K562 (cell line): ENCODE results near the gene DNAJB6. TPM values are rescaled to one million over a fixed set of nuclear protein-coding genes. Genes with fewer than 3 reads are reported as not detected.

Experiments
- CBX2 ChIP-seq: fragments of 200-600 bp; sonication (generic); IDR thresholded peaks from one replicate; pipeline ENCODE4 v1.6.1; 2012; ENCODE audit warnings: mild to moderate bottlenecking, low read length, inconsistent platforms; ENCODE audit not compliant: insufficient read depth, poor library complexity, severe bottlenecking
- COPS2 ChIP-seq: fragments of 450-650 bp; conservative IDR thresholded peaks from 2 replicates; pipeline ENCODE4 v1.6.1; 2016; ENCODE audit warnings: mild to moderate bottlenecking, moderate library complexity
- EHMT2 ChIP-seq: fragments of 450-650 bp; IDR thresholded peaks from 2 replicates; pipeline ENCODE4 v1.6.1; 2018; ENCODE audit warnings: antibody characterized with exemption
- ESRRB ChIP-seq: fragments of 250-450 bp; sonication (Bioruptor Pico); IDR thresholded peaks from 2 replicates; pipeline ENCODE4 v1.5.0; 2020; ENCODE audit warnings: mild to moderate bottlenecking, moderate library complexity, borderline replicate concordance
- FOXA3 ChIP-seq, 2 experiments: fragments of 450-650 bp in 1 of 2; sonication (generic) in 1 of 2; formaldehyde crosslinking; IDR thresholded peaks in 1 of 2; conservative IDR thresholded peaks in 1 of 2; 2 replicates each; pipeline versions ENCODE4 v1.4.0 to v1.8.0; 2020 to 2022; ENCODE audit warnings: mild to moderate bottlenecking in 2 of 2, missing genetic modification reagents in 1 of 2
- MEF2D ChIP-seq: conservative IDR thresholded peaks from 2 replicates; pipeline ENCODE4 v1.6.1; 2016; ENCODE audit warnings: low read depth, missing genetic modification characterization, missing compliant biosample characterization
- NBN ChIP-seq: fragments of 450-650 bp; IDR thresholded peaks from 2 replicates; pipeline ENCODE4 v1.6.1; 2016; ENCODE audit warnings: low read depth, mild to moderate bottlenecking
- NELFE ChIP-seq: IDR thresholded peaks from 2 replicates; pipeline ENCODE4 v1.6.1; 2011; ENCODE audit warnings: mild to moderate bottlenecking; ENCODE audit not compliant: insufficient read depth, insufficient read length
- NFIX ChIP-seq: fragments of 250-450 bp; sonication (Bioruptor Pico); IDR thresholded peaks from 2 replicates; pipeline ENCODE4 v1.4.0; 2020; ENCODE audit warnings: low read depth, mild to moderate bottlenecking, moderate library complexity
- NFRKB ChIP-seq: fragments of 450-650 bp; IDR thresholded peaks from 2 replicates; pipeline ENCODE4 v1.6.1; 2016; ENCODE audit warnings: low read depth
- RNF2 ChIP-seq: sonication (generic); IDR thresholded peaks from 2 replicates; pipeline ENCODE4 v1.6.1; 2016
- SMARCC2 ChIP-seq: fragments of 450-650 bp; IDR thresholded peaks from 2 replicates; pipeline ENCODE4 v1.6.1; 2017; ENCODE audit warnings: antibody characterized with exemption, moderate library complexity, mild to moderate bottlenecking, low read depth
- SREBF2 ChIP-seq: sonication (generic); formaldehyde crosslinking; IDR thresholded peaks from 2 replicates; pipeline ENCODE4 v1.4.0; 2020; ENCODE audit warnings: mild to moderate bottlenecking, missing genetic modification reagents
- STAG1 ChIP-seq: sonication (generic); formaldehyde crosslinking; IDR thresholded peaks from 2 replicates; pipeline ENCODE4 v1.5.0; 2020; ENCODE audit warnings: missing genetic modification reagents, borderline replicate concordance
- TSC22D4 ChIP-seq: fragments of 450-650 bp; IDR thresholded peaks from 2 replicates; pipeline ENCODE4 v1.6.1; 2016; ENCODE audit warnings: missing genetic modification characterization, missing biosample characterization, control low read depth
- ZKSCAN8 ChIP-seq: fragments of 200-800 bp; sonication (Bioruptor generic); IDR thresholded peaks from 2 replicates; pipeline ENCODE4 v1.6.1; 2016; ENCODE audit warnings: missing genetic modification characterization, missing compliant biosample characterization
- ZNF165 ChIP-seq: fragments of 250-450 bp; sonication (Bioruptor Pico); IDR thresholded peaks from 2 replicates; pipeline ENCODE4 v1.4.0; 2020; ENCODE audit warnings: borderline replicate concordance
- ZNF263 ChIP-seq: sonication (generic); formaldehyde crosslinking; IDR thresholded peaks from 2 replicates; pipeline ENCODE4 v1.8.0; 2022; ENCODE audit warnings: mild to moderate bottlenecking, missing genetic modification reagents, borderline replicate concordance
- ZNF766 ChIP-seq: fragments of 200-800 bp; sonication (Bioruptor generic); conservative IDR thresholded peaks from 2 replicates; pipeline ENCODE4 v1.6.1; 2016; ENCODE audit warnings: missing genetic modification characterization, missing compliant biosample characterization
- polyA plus RNA-seq, 8 experiments: library from polyadenylated mRNA; depleted of rRNA in 4 of 8; stranded (reverse) in 5 of 8; unstranded in 3 of 8; fragments of >200 nt; fragmentation: Nextera tagmentation in 2 of 8; fragmentation: Illumina TruSeq in 1 of 8; extraction: Ambion mirVana in 2 of 8; extraction: Trizol in 1 of 8; gene quantifications; 2 replicates each; pipeline versions ENCODE4 v1.2.1 to v1.2.3, GENCODE V29; 2011 to 2014; ENCODE audit warnings: inconsistent platforms in 1 of 8, missing spikeins in 1 of 8
- total RNA-seq, 7 experiments: library from RNA; depleted of rRNA in 6 of 7; stranded (reverse); fragments of >200 nt in 6 of 7; fragmentation: Illumina TruSeq in 2 of 7; extraction: Trizol in 2 of 7; gene quantifications; 2 replicates each; pipeline versions ENCODE4 v1.2.1 to v1.2.3, GENCODE V29; 2011 to 2021; ENCODE audit warnings: low replicate concordance in 1 of 7
- TF ChIP-seq, protein P1 (sequence below): sonication (generic); formaldehyde crosslinking; IDR thresholded peaks from 2 replicates; pipeline ENCODE4 v1.8.0; 2022; ENCODE audit warnings: mild to moderate bottlenecking, missing genetic modification reagents
- TF ChIP-seq, protein P2 (sequence below): fragments of 450-650 bp; formaldehyde crosslinking; IDR thresholded peaks from 2 replicates; pipeline ENCODE4 v1.4.0; 2020; ENCODE audit warnings: mild to moderate bottlenecking, moderate library complexity
- TF ChIP-seq, protein P3 (sequence below): fragments of 250-450 bp; sonication (Bioruptor Pico); IDR thresholded peaks from 2 replicates; pipeline ENCODE4 v1.8.0; 2022; ENCODE audit warnings: inconsistent platforms

The DNAJB6 gene
- total and polyA plus RNA-seq, 9 of the 15 experiments (the other 6 are each of a cell fraction or from before 2014, with no cell fraction given): 84.5 to 158 (median 135) TPM

- no peak; the same call in 1 of the 2 replicates for TF ChIP-seq ZNF766
- no peak for TF ChIP-seq FOXA3 (CRISPR knock-in tag; conservative IDR thresholded peaks at IDR 0.05 in 1 of 2, IDR thresholded peaks at IDR 0.05 in 1 of 2)
- no peak for TF ChIP-seq NFIX (CRISPR knock-in tag)
- TF ChIP-seq NBN: no peak
- TF ChIP-seq, protein P1, sequence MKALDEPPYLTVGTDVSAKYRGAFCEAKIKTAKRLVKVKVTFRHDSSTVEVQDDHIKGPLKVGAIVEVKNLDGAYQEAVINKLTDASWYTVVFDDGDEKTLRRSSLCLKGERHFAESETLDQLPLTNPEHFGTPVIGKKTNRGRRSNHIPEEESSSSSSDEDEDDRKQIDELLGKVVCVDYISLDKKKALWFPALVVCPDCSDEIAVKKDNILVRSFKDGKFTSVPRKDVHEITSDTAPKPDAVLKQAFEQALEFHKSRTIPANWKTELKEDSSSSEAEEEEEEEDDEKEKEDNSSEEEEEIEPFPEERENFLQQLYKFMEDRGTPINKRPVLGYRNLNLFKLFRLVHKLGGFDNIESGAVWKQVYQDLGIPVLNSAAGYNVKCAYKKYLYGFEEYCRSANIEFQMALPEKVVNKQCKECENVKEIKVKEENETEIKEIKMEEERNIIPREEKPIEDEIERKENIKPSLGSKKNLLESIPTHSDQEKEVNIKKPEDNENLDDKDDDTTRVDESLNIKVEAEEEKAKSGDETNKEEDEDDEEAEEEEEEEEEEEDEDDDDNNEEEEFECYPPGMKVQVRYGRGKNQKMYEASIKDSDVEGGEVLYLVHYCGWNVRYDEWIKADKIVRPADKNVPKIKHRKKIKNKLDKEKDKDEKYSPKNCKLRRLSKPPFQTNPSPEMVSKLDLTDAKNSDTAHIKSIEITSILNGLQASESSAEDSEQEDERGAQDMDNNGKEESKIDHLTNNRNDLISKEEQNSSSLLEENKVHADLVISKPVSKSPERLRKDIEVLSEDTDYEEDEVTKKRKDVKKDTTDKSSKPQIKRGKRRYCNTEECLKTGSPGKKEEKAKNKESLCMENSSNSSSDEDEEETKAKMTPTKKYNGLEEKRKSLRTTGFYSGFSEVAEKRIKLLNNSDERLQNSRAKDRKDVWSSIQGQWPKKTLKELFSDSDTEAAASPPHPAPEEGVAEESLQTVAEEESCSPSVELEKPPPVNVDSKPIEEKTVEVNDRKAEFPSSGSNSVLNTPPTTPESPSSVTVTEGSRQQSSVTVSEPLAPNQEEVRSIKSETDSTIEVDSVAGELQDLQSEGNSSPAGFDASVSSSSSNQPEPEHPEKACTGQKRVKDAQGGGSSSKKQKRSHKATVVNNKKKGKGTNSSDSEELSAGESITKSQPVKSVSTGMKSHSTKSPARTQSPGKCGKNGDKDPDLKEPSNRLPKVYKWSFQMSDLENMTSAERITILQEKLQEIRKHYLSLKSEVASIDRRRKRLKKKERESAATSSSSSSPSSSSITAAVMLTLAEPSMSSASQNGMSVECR (CRISPR knock-in tag): no peak
- no peak for TF ChIP-seq NELFE
- TF ChIP-seq MEF2D (tag): no peak
- TF ChIP-seq SREBF2: no peak
- TF ChIP-seq EHMT2: no peak
- no peak for TF ChIP-seq ESRRB (CRISPR knock-in tag)
- no peak for TF ChIP-seq SMARCC2
- TF ChIP-seq TSC22D4 (tag): no peak
- 0 out of 2 replicates have a peak, but pooled peaks have one; percentile 52 for TF ChIP-seq RNF2
- TF ChIP-seq CBX2: no peak
- TF ChIP-seq ZNF263 (CRISPR knock-in tag): peak; percentile 61; the same call in 1 of the 2 replicates
- no peak for TF ChIP-seq COPS2
- TF ChIP-seq, protein P2, sequence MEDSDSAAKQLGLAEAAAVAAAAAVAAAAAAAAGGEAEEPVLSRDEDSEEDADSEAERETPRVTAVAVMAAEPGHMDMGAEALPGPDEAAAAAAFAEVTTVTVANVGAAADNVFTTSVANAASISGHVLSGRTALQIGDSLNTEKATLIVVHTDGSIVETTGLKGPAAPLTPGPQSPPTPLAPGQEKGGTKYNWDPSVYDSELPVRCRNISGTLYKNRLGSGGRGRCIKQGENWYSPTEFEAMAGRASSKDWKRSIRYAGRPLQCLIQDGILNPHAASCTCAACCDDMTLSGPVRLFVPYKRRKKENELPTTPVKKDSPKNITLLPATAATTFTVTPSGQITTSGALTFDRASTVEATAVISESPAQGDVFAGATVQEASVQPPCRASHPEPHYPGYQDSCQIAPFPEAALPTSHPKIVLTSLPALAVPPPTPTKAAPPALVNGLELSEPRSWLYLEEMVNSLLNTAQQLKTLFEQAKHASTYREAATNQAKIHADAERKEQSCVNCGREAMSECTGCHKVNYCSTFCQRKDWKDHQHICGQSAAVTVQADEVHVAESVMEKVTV (CRISPR knock-in tag): no peak
- TF ChIP-seq, protein P3, sequence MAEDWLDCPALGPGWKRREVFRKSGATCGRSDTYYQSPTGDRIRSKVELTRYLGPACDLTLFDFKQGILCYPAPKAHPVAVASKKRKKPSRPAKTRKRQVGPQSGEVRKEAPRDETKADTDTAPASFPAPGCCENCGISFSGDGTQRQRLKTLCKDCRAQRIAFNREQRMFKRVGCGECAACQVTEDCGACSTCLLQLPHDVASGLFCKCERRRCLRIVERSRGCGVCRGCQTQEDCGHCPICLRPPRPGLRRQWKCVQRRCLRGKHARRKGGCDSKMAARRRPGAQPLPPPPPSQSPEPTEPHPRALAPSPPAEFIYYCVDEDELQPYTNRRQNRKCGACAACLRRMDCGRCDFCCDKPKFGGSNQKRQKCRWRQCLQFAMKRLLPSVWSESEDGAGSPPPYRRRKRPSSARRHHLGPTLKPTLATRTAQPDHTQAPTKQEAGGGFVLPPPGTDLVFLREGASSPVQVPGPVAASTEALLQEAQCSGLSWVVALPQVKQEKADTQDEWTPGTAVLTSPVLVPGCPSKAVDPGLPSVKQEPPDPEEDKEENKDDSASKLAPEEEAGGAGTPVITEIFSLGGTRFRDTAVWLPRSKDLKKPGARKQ (CRISPR knock-in tag): 0 out of 2 replicates have a peak, but pooled peaks have one; percentile 52
- no peak for TF ChIP-seq ZNF165 (CRISPR knock-in tag)
- TF ChIP-seq STAG1 (CRISPR knock-in tag): no peak
- TF ChIP-seq NFRKB: no peak
- TF ChIP-seq ZKSCAN8 (CRISPR knock-in tag): no peak
Measured at GRCh38 chr7:157402911-157403534, 66.2 kb downstream of the DNAJB6 start (continued).
